Heart left ventricle (tissue), 13 donors: ENCODE results near the gene IGLON5.

Experiments
- POLR2A ChIP-seq, 2 donors: fragments of 450-650 bp; IDR thresholded peaks; one replicate each; pipeline ENCODE4 v1.6.1; 2017; ENCODE audit warnings: antibody characterized with exemption in 2 of 2, mild to moderate bottlenecking in 2 of 2, moderate library complexity in 2 of 2
- TF ChIP-seq, protein P1 (sequence below), 12 donors: fragments of 200-600 bp; sonication (generic) in 4 of 12; IDR thresholded peaks; one replicate each; pipeline versions ENCODE4 v1.5.0 to v1.8.0; 2018 to 2022; ENCODE audit warnings: antibody characterized with exemption in 12 of 12, mild to moderate bottlenecking in 5 of 12
- donor health status: ischemic (EF 13 %, LVEDD 7.1; RV severe dilation, severe dysfunction).
- donor health status: DM: no; HTN: yes; CAD: no.
- donor health status: DM: no; HTN: no; CAD: no.
- donor health status: ischemic (EF 25% LVEDD 6.9; RV normal size, moderate dysfunction).
- donor health status: ischemic (EF 25% LVEDD 5.7; RV mildly dilated, moderate dysfunction).
- donor health status: ischemic (EF 35%, LVEDD 5.7; RV mildly dilated, moderate dysfunction).
- donor health status: nonischemic (EF 11% LVEDD 7.7; RV severe dilation, severe dysfunction).
- donor health status: DM: yes; HTN: yes; CAD: no.
- donor health status: PGD.
- donor health status: ischemic (EF 29% LVEDD 5.4; RV normal size, mild dysfunction).
- donor health status: nonischemic (EF 23%, LVEDD 6.1; RV moderate dilation, normal function).

DNA sequence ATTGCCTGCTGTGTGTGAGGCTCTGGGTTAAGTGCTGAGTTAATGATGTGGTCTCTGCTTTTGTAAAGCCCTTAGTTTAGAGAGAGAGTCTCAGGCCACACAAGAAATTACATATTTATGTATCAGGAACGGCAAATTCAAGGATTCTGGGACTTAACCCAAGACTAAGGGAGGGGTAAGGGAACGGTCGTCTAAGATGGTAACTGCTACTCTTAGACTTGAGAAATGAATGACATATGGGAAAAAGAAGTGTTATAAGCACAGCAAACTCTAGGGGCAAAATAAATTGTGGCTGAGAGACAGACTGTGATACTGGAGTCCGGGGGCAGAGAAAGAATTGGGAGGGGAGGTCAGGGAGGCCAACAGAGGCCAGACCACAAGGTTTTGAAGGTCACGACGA, 20.3 kb downstream of the IGLON5 start:
- TF ChIP-seq, protein P1, sequence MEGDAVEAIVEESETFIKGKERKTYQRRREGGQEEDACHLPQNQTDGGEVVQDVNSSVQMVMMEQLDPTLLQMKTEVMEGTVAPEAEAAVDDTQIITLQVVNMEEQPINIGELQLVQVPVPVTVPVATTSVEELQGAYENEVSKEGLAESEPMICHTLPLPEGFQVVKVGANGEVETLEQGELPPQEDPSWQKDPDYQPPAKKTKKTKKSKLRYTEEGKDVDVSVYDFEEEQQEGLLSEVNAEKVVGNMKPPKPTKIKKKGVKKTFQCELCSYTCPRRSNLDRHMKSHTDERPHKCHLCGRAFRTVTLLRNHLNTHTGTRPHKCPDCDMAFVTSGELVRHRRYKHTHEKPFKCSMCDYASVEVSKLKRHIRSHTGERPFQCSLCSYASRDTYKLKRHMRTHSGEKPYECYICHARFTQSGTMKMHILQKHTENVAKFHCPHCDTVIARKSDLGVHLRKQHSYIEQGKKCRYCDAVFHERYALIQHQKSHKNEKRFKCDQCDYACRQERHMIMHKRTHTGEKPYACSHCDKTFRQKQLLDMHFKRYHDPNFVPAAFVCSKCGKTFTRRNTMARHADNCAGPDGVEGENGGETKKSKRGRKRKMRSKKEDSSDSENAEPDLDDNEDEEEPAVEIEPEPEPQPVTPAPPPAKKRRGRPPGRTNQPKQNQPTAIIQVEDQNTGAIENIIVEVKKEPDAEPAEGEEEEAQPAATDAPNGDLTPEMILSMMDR (IDR thresholded peaks at IDR 0.05): no peak
- no peak for TF ChIP-seq POLR2A (IDR thresholded peaks at IDR 0.05)
